HEK293 (cell line): ENCODE measurements around the gene RAPGEF5.

Experiments used
- CTCF ChIA-PET: fragments of 350-600 bp; formaldehyde crosslinking; extraction: SDS; loops from one replicate; lab custom pipeline; 2021; ENCODE audit warnings: antibody characterized with exemption; lab: Yijun Ruan, JAX
- POLR2A ChIA-PET: fragments of 300-600 bp; formaldehyde crosslinking; extraction: SDS; loops from one replicate; lab custom pipeline; 2020; ENCODE audit warnings: antibody characterized with exemption, inconsistent platforms; lab: Yijun Ruan, JAX
- H3K27ac ChIP-seq: fragments of 200-500 bp; sonication (Bioruptor generic); 2 replicates; pipeline ENCODE4 v1.5.1; 2014; ENCODE audit warnings: low read depth, low read length, control low read depth, inconsistent platforms; ENCODE audit errors: extremely low read depth
- H3K36me3 ChIP-seq, 2 experiments: fragments of 200-500 bp in 1 of 2; sonication (Bioruptor generic) in 1 of 2; 1 replicate in 1 of 2; 2 replicates in 1 of 2; pipeline ENCODE4 v1.5.1; 2014 to 2017; ENCODE audit warnings: inconsistent platforms in 2 of 2, low read length in 2 of 2; ENCODE audit not compliant: control insufficient read depth in 2 of 2, insufficient read depth in 1 of 2
- H3K4me1 ChIP-seq: fragments of 200-500 bp; sonication (Bioruptor generic); 2 replicates; pipeline ENCODE4 v1.5.1; 2014; ENCODE audit warnings: mild to moderate bottlenecking, low read length, inconsistent platforms; ENCODE audit not compliant: control insufficient read depth, insufficient read depth
- H3K4me3 ChIP-seq: 2 replicates; pipeline ENCODE4 v1.5.1; 2011; ENCODE audit warnings: low read depth, mild to moderate bottlenecking, control low read depth, low read length, moderate library complexity
- H3K9me3 ChIP-seq: fragments of 200-500 bp; sonication (Bioruptor generic); 2 replicates; pipeline ENCODE4 v1.5.1; 2014; ENCODE audit warnings: low read depth, low read length, inconsistent platforms; ENCODE audit not compliant: control insufficient read depth, insufficient read depth
- GFI1B ChIP-seq: fragments of 450-650 bp; formaldehyde crosslinking; IDR thresholded peaks from 2 replicates; pipeline ENCODE4 v1.5.1; 2016; ENCODE audit warnings: missing biosample characterization, missing genetic modification characterization
- GLI2 ChIP-seq: fragments of 450-650 bp; formaldehyde crosslinking; IDR thresholded peaks from 2 replicates; pipeline ENCODE4; 2017; ENCODE audit warnings: missing biosample characterization, missing genetic modification characterization, low read depth, borderline replicate concordance
- KLF10 ChIP-seq: fragments of 450-650 bp; IDR thresholded peaks from 2 replicates; pipeline ENCODE4 v1.5.1; 2018; ENCODE audit warnings: missing biosample characterization, mild to moderate bottlenecking, missing genetic modification characterization
- MEIS1 ChIP-seq: sonication (generic); formaldehyde crosslinking; IDR thresholded peaks from 2 replicates; pipeline ENCODE4 v1.8.1; 2022; ENCODE audit warnings: missing genetic modification reagents, mild to moderate bottlenecking, borderline replicate concordance
- ZFP41 ChIP-seq: fragments of 450-650 bp; formaldehyde crosslinking; IDR thresholded peaks from 2 replicates; pipeline ENCODE4 v1.5.1; 2016; ENCODE audit warnings: missing biosample characterization, missing genetic modification characterization, borderline replicate concordance
- ZNF140 ChIP-seq: fragments of 450-650 bp; formaldehyde crosslinking; IDR thresholded peaks from 2 replicates; pipeline ENCODE4 v1.5.1; 2016; ENCODE audit warnings: missing biosample characterization, missing genetic modification characterization
- ZNF16 ChIP-seq: fragments of 450-650 bp; formaldehyde crosslinking; IDR thresholded peaks from 2 replicates; pipeline ENCODE4 v1.5.1; 2016; ENCODE audit warnings: low read depth, missing biosample characterization, missing genetic modification characterization
- ZNF211 ChIP-seq: fragments of 450-650 bp; formaldehyde crosslinking; IDR thresholded peaks from 2 replicates; pipeline ENCODE4 v1.5.1; 2016; ENCODE audit warnings: low read depth, missing biosample characterization, missing genetic modification characterization
- ZNF221 ChIP-seq: fragments of 450-650 bp; formaldehyde crosslinking; IDR thresholded peaks from 2 replicates; pipeline ENCODE4 v1.5.1; 2017; ENCODE audit warnings: missing biosample characterization, missing genetic modification characterization, borderline replicate concordance
- ZNF24 ChIP-seq: fragments of 450-650 bp; formaldehyde crosslinking; IDR thresholded peaks from 2 replicates; pipeline ENCODE4 v1.5.1; 2016; ENCODE audit warnings: missing biosample characterization, missing genetic modification characterization
- ZNF292 ChIP-seq: fragments of 450-650 bp; formaldehyde crosslinking; IDR thresholded peaks from 2 replicates; pipeline ENCODE4 v1.5.1; 2016; ENCODE audit warnings: low read depth, missing biosample characterization, missing genetic modification characterization, borderline replicate concordance
- ZNF514 ChIP-seq: fragments of 450-650 bp; formaldehyde crosslinking; IDR thresholded peaks from 2 replicates; pipeline ENCODE4 v1.5.1; 2016; ENCODE audit warnings: missing biosample characterization, missing genetic modification characterization
- ZNF548 ChIP-seq: fragments of 450-650 bp; formaldehyde crosslinking; IDR thresholded peaks from 2 replicates; pipeline ENCODE4 v1.5.1; 2016; ENCODE audit warnings: missing biosample characterization, missing genetic modification characterization
- ZNF558 ChIP-seq: fragments of 450-650 bp; formaldehyde crosslinking; IDR thresholded peaks from 2 replicates; pipeline ENCODE4 v1.5.1; 2016; ENCODE audit warnings: missing biosample characterization, missing genetic modification characterization
- ZNF561 ChIP-seq: fragments of 450-650 bp; IDR thresholded peaks from 2 replicates; pipeline ENCODE4 v1.5.1; 2018; ENCODE audit warnings: missing biosample characterization, missing genetic modification characterization, borderline replicate concordance
- ZNF600 ChIP-seq: fragments of 450-650 bp; formaldehyde crosslinking; IDR thresholded peaks from 2 replicates; pipeline ENCODE4 v1.5.1; 2016; ENCODE audit warnings: missing biosample characterization, missing genetic modification characterization
- ZNF610 ChIP-seq: fragments of 450-650 bp; formaldehyde crosslinking; IDR thresholded peaks from 2 replicates; pipeline ENCODE4 v1.5.1; 2016; ENCODE audit warnings: missing biosample characterization, missing genetic modification characterization, borderline replicate concordance
- ZNF624 ChIP-seq: fragments of 450-650 bp; formaldehyde crosslinking; IDR thresholded peaks from 2 replicates; pipeline ENCODE4 v1.5.1; 2017; ENCODE audit warnings: missing biosample characterization, missing genetic modification characterization
- ZNF654 ChIP-seq: fragments of 450-650 bp; formaldehyde crosslinking; IDR thresholded peaks from 2 replicates; pipeline ENCODE4 v1.5.1; 2016; ENCODE audit warnings: low read depth, missing biosample characterization, missing genetic modification characterization
- ZSCAN30 ChIP-seq: fragments of 450-650 bp; IDR thresholded peaks from 2 replicates; pipeline ENCODE4 v1.5.1; 2018; ENCODE audit warnings: missing biosample characterization, mild to moderate bottlenecking, missing genetic modification characterization, moderate library complexity

Gene RAPGEF5

DNA sequence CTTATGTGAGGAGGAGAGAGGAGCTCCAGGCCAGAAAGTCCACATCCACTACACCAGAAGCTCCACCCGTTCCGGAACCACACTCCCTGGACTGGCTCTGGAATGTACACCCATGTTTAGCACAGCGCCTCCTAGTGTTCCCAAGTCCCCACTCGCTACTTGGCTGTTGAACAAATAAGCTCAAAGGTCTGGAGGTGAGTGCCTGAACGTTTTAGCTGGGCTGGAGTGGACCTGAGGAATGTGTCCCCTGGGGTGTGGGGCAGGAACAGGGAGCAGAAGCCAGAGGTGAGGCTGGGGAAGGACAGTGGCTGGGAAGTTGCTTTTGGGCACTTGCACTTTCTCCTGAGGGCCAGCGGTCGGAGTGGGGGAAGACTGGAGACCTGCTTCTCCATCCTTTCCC, 247.2 kb downstream of the RAPGEF5 start:
- TF ChIP-seq ZNF600 (tag by site-specific recombination) (0 out of 2 replicates have a peak, but pooled peaks have one; percentile 14), GLI2 (no peak)
- Histone ChIP-seq H3K9me3 (no peaks in the 10 kb centered on the region), H3K27ac (no peak overlapping the region), H3K36me3 (no peaks in the 10 kb centered on the region), H3K4me1 (no peaks in the 10 kb centered on the region), H3K4me3 (no peak overlapping the region)
- CTCF ChIA-PET: interaction anchor here (0.6 to 3.4 kb wide), 57 partner anchors 10 to 1074 kb away, joined by 3 to 48 read pairs (median 4); partner anchors contain the start of gene STEAP1B
- POLR2A ChIA-PET: no interaction called here

- CTCF ChIA-PET: interaction anchor here (0.5 to 3.4 kb wide), 8 partner anchors 14 to 393 kb away, joined by 3 to 48 read pairs (median 6); partner anchors contain the start of gene STEAP1B
- H3K4me1 ChIP-seq: no peaks in the 10 kb centered on the region
- H3K9me3 ChIP-seq: no peaks in the 10 kb centered on the region
- POLR2A ChIA-PET: no interaction called here
- no peak for TF ChIP-seq ZFP41 (tag by site-specific recombination)
- no peak for TF ChIP-seq ZNF211 (tag by site-specific recombination)
- TF ChIP-seq, all 188 proteins: peak for 0
- Histone ChIP-seq H3K27ac (no peak overlapping the region), H3K36me3 (no peaks in the 10 kb centered on the region), H3K4me3 (no peak overlapping the region)
These were observed 248.7 kb downstream of the RAPGEF5 start for GRCh38 chr7:22108151-22108845.

GRCh38 chr7:22105550-22105949, 251.4 kb downstream of the RAPGEF5 start:
- no peaks in the 10 kb centered on the region for H3K9me3 ChIP-seq
- POLR2A ChIA-PET: no interaction called here
- no peaks in the 10 kb centered on the region for H3K36me3 ChIP-seq
- no peak overlapping the region for H3K4me3 ChIP-seq
- CTCF ChIA-PET: interaction anchor here (0.6 to 1.6 kb wide), 2 partner anchors 22 to 1592 kb away, joined by 4 to 5 read pairs; no protein-coding TSS in a partner anchor
- H3K27ac ChIP-seq: no peak overlapping the region
- TF ChIP-seq GFI1B (tag by site-specific recombination) (no peak), ZNF24 (tag by site-specific recombination) (no peak), ZNF514 (no peak), ZNF221 (tag by site-specific recombination) (no peak), ZNF624 (no peak), ZNF140 (tag by site-specific recombination) (no peak), ZSCAN30 (tag by site-specific recombination) (no peak), ZNF558 (tag by site-specific recombination) (no peak), ZNF654 (tag by site-specific recombination) (no peak), KLF10 (tag by site-specific recombination) (no peak), ZNF292 (tag by site-specific recombination) (no peak), ZNF610 (no peak), ZNF16 (tag by site-specific recombination) (no peak), MEIS1 (CRISPR knock-in tag) (no peak), ZNF548 (tag by site-specific recombination) (no peak), ZNF561 (tag by site-specific recombination) (no peak)
- no peaks in the 10 kb centered on the region for H3K4me1 ChIP-seq
